Astrocyte of the cerebellum (primary cell): Measurements from ENCODE around the gene ZIC4.

Experiments used
- DNase-seq: peaks from one replicate; pipeline ENCODE4 v3.0.0-alpha.2; 2011; ENCODE audit warnings: low read depth
- H3K4me3 ChIP-seq: 2 replicates; pipeline ENCODE4 v1.5.1; 2011; ENCODE audit warnings: mild to moderate bottlenecking, low read depth, low read length, moderate library complexity
- CTCF ChIP-seq: IDR thresholded peaks from 2 replicates; pipeline ENCODE4 v1.5.1; 2012; ENCODE audit warnings: low read length, low read depth, moderate library complexity, mild to moderate bottlenecking; ENCODE audit errors: missing control alignments
- in situ Hi-C: cut with HindIII; loops from 2 replicates; pipeline ENCODE4 v1.10.0; 2017; ENCODE audit warnings: low sequenced_read_pairs

ZIC4 gene

GRCh38 chr3:147355084-147355752, 51.1 kb downstream of the ZIC4 start:
- no peak for TF ChIP-seq CTCF
- peak overlapping the region; percentile 41 for H3K4me3 ChIP-seq
- in situ Hi-C loops: no loop called here
- DNase-seq: no peak

- no peak for TF ChIP-seq CTCF
- peak overlapping the region; percentile 41 for H3K4me3 ChIP-seq
- in situ Hi-C loops: no loop called here
- no peak for DNase-seq
These were observed 51.7 kb downstream of the ZIC4 start for GRCh38 chr3:147354623-147355022.

GRCh38 chr3:147351301-147351700, 55.0 kb downstream of the ZIC4 start:
- in situ Hi-C loops: no loop called here
- DNase-seq: no peak
- no peak overlapping the region for H3K4me3 ChIP-seq
- no peak for TF ChIP-seq CTCF

GRCh38 chr3:147348976-147349375, 57.4 kb downstream of the ZIC4 start:
- DNase-seq: no peak
- TF ChIP-seq CTCF: no peak
- in situ Hi-C loops: no loop called here
- no peak overlapping the region for H3K4me3 ChIP-seq

- in situ Hi-C loops: no loop called here
- H3K4me3 ChIP-seq: no peak overlapping the region
- DNase-seq: no peak
- no peak for TF ChIP-seq CTCF
These were observed 62.4 kb downstream of the ZIC4 start for GRCh38 chr3:147343926-147344325.

DNA sequence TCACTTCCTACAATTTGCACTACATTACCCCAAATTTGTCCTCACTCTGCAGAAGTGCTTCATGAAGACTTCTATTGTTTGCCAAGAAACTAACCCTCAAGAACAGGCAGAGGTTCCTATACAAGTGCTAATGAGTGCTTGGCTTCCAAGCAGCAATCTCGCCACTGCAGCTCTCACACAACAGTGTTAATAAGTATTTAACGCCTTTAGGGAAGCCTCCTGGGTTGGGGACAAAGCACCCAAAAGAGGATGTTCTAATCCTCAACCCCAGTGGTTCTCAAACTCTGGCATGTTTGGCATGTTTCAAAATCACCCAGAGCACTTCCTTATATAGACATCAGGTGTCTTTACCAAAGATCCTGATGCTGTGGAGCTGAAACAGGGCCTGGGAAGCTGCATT, 64.6 kb downstream of the ZIC4 start:
- no peak for TF ChIP-seq CTCF
- no peak overlapping the region for H3K4me3 ChIP-seq
- in situ Hi-C loops: no loop called here
- DNase-seq: no peak
